HG02852 (cell line): Measurements from ENCODE around the gene UNCX.

Source experiments
- ATAC-seq: cut with Tn5 transposase; IDR thresholded peaks from one replicate; pipeline ENCODE4 v1.9.1; 2021; ENCODE audit warnings: mild to moderate bottlenecking, moderate library complexity; ENCODE audit not compliant: unreplicated experiment

The UNCX gene

DNA sequence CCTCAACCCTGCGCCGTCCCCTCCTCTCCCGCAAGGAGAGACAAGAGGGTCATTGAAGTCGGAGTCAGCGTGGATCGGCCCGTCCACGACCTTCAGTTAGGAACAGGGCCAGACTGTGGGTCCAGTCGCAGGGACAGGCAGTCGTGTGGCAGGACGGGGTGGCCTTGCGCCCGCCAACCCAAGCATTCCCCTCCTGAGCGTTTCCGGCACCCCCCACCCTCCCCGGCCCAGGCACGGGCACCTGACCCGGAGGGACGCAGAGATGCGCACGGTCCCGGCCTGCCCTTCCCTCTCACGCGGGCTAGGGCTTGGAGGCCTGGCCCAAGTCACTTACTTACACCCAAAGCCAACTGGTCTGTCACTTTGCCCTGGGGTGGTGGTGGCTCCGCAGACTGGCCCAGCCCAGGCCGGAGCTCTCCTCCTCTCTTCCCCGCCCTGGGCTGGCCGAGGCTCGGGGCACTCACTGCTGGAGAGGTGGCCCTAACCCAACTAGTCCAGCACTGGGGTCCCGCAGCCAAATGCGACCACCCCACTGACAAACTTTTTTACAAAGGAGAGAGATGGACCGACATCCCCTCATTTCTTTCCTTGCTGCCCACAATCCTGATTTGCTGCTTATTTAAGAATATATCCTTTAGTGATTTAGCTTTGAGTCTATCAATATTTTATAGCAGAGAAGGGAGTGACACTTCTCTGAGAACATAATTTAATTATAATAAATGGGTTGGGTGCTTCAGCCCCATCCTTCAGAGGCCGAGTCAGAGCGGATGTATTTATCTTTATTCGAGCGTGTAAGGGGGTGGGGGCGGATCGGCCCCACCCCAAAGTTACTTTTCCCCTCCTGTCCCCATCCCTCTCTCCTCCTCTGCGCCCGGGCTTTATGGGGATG, 1.2 kb upstream of the UNCX start:
- no peak for ATAC-seq

DNA sequence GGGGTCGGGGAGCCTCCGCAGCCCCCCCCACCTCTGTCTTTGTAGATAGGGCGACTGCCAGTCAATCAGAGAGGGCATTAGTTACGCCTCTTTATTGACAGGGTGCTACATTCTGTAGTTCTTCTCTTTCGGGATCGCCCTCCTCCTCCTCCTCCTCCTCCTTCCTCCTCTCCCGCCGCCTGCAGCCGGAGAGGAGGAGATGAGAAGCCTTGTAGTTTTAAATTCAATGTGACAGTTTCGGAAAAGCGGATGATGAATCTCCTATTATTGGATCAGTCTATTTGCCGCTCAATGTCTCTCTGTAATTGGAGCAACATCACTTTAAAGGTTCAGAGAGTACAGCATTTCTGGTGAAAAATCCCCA, 587 bp upstream of the UNCX start:
- no peak for ATAC-seq

DNA sequence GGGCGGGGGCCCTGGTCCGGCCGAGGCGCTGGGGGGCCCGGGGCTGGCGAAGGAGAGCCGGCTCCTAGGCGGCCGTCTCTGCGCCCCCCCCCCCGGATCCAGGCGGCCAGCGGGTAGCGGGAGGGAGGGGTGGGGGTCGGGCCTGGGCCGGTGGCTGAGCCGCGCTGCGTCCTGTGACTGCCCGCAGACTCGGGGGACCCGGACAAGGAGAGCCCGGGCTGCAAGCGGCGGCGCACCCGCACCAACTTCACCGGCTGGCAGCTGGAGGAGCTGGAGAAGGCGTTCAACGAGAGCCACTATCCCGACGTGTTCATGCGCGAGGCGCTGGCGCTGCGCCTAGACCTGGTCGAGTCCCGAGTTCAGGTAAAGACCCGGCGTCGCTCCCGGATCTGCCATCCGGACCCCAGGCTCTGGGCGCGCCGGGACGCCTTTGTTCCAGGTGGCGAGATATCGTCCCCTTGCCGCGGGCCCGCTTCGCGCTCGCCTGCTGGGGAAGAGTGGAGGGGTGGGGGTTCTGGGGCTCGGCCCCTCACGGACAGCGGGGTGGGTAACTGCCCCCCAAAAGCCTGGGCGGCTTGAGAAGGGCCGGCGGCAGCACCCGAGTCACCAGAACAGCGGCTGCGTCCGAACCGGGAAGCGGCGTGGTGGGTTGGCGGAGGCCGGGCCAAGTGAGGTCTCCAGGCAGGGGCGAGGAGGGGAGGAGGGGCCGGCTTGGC, 819 bp downstream of the UNCX start:
- no peak for ATAC-seq

DNA sequence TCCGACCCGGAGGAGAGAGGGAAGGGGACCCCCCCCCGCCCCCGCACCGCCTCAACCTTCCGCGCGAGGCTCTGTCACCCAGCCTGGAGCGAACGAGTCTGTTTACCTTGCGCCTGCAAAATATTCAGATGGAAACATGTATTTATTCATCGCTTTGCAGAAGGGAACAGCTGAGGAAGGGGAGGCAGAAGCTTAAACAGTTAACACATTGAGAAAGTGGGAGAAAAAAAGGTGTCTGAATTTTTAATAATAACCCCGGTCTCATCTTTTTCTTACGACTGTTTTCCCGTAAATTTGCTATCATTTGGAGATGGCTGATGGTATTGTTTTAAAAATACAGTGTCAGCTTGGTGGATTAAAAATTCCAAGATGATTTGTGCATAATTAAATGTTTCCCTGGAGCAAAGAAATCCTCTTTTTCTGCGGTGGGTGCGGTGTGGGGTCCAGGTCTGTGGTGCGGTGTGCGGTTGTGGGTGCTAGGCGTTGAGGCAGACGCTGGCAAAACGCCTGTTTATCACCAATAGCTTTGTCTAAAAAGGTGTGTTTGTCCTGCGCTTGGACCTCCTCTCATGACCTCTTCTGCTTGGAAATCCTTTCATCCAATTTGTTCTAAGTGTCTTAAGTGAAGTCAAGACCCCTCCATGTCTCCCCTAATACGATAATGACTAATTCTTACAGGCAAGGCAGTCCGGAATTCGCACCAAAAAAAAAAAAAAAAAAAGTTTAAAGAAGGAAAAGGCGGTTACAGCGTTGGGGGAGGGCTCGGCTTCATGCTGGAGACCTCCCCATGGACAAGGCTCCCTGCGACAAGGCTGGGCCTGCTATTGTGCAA, 1.6 kb downstream of the UNCX start:
- no peak for ATAC-seq

DNA sequence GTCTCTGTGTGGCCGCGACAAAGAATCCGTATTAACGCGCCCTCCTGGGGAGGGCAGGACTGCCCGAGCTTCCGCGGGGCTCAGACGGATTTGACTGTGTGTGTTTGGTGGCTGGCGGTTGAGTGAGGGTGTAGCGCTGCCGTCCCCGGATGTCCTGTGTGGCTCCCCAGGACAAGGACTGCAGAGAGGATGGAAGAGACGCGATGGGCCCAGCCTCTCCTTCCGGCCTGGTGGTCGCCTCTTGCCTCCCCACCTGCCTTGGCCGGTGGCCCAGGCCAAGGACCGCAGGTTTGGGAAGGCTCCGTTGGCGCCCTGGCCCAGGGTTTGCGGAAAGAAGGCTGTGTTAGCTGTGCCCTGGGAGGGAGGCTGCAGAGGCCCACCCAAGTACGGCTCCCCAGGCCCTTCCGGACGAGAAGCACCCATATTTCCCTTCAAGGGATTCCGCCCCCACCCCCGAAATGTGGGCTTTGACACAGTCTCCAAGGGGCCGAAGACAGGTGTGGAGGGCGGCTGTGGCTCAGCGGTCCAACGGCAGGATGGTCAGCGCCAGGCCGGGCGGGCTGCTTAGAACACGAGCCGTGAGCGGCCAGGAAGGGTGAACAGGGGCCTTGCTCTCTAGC, 2.3 kb downstream of the UNCX start:
- ATAC-seq, result no peak

DNA sequence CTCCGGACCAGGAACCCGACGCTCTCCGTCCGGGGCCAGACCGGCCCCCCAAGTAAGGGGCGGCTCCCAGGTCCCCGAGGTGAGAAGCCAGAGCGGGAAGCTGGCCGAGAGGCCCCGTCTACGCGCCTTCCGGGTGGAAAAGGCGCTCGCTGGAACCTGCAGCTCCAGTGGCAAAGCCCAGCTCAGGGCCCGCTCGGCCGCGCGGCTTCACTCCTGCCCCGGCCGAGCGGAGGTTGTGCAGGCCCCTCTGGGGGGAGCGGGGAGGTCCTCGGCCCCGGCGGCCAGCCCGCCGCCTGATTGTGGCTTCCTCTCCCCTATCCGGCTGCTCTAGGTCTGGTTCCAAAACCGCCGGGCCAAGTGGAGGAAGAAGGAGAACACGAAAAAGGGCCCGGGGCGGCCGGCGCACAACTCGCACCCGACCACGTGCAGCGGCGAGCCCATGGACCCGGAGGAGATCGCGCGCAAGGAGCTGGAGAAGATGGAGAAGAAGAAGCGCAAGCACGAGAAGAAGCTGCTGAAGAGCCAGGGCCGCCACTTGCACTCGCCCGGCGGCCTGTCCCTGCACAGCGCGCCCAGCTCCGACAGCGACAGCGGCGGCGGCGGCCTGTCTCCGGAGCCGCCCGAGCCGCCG, 2.9 kb downstream of the UNCX start:
- ATAC-seq, result no peak

DNA sequence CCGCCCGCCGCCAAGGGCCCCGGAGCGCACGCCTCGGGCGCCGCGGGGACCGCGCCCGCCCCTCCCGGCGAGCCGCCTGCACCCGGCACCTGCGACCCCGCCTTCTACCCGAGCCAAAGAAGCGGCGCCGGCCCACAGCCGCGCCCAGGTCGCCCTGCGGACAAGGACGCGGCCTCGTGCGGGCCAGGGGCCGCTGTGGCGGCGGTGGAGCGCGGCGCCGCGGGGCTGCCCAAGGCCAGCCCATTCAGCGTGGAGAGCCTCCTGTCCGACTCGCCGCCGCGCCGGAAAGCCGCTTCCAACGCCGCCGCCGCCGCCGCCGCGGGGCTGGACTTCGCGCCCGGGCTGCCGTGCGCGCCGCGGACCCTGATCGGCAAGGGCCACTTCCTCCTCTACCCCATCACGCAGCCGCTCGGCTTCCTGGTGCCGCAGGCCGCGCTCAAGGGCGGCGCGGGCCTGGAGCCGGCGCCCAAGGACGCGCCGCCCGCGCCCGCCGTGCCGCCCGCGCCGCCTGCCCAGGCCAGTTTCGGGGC, 3.5 kb downstream of the UNCX start:
- no peak for ATAC-seq

DNA sequence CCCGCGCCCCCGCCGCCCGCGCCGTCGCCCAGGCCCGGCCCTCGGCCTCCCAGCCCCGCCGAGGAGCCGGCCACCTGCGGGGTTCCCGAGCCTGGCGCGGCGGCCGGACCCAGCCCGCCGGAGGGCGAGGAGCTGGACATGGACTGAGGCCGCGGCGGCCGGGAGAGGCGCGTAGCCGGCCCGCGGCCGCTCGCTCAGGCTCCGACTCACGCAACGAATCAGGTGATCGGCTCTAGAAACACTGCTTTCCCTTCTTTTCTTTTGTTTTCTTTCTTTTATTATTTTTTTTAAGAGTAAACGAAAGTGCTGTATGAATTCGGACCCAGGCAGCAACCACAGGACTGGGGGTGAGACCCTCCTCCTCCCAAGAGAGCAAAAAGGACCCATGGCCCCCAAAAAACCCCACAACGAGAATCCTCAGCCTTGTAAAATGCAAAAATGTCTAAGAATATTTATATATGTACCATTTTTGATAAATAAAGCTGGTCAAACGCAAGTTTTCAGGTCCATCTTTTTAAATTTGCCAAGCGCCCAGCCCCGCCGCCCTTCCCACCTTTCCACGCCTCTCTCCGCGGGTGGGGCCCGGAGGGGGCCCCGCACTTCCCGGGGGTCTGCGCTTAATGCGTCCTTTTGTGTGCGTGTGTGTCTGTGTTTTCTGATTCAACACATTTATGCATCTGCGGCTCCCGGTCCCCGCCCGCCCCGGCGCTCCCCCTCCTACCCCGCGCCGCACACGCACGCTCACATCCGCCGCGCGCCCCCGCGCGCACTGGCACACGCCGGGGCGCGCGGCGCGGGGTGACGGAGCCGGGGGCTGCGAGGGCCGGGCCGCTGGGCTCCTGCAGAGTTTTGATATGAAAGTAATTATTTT, 4.4 kb downstream of the UNCX start:
- no peak for ATAC-seq

DNA sequence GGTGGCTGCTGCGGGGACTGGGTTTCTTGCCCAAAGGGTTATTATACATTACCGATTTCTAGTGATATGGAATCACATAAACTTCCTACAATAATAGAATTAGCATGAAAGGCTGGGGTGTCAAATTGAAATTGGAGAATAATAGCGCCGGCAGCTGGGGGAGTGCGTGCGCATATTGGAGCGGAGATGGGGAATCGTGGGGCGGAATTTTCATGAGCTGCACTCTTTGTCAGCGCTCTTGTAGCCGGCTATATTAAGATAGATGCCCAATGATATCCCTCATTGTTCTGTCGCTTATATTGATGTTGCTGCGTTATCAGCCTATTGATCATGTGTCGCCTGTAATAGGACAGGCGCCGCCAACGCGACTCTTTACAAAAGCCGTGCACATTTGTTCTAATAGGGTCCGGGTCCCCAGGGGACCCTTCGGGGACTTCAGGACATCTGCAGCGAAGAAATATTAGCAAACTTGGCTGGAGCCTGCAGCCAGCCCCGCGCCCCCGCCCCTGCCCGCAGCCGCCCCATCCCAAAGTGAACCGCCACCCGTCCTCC, 5.1 kb downstream of the UNCX start:
- no peak for ATAC-seq

DNA sequence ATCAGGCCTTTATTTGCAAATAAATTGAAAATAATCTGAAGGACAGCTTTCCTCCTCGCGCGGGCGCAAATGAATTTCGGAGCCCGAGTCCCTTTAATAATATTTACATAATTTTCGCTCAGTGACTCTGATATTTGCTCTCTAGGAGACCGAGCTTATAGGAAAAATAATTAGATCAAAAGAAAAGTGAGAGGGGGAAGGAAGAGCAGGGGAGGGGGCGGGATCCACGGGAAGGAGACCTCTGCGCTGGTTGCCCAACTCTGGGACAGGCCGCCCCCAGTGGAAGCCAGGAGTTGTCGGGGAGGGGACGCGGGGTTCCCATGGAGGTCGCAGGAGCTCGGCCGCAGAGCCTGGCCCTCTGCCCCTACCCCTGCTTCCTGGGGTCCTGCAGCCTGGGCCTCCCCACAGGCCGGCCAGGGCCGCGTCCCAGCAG, 5.8 kb downstream of the UNCX start:
- no peak for ATAC-seq

DNA sequence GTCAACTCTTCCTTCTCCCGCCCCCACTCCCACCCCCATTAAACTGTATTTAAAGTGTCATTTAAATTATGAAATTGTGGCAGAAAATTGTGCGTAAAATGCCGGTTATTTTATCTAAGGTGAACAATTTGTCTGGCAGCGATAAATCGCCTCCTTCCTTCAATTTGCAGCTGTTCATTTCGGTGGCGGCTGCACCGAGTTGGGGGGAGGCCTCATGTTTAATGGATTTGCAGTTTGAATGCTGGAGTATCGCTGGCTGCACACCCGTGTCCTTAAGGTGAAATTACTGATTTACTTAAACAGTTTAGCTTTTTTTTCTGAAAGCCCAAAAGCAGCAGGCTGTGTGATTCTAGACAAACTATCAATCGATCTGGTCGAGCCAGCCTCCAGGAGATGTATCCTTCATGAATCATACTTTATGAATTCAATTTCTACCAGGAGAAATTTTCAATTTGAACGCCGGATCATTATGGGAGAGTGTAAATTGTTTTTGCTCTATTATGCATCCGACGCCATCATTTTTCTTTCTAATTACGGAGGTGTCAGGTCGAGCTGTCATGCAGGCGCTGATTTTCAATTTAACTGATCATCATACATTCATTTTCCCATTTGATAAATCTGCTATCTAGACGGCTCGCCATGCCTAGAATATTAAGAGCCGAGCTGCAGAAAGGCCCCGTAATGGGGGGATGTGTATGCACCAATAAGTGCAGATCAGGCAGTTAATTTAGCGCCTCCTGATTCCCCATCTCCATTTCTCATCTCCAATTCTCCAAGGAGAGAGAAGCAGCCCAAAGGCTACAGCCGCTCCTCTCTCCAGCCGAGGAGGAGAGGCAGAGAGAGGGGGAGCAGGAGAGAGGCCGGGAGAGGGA, 6.5 kb downstream of the UNCX start:
- no peak for ATAC-seq

DNA sequence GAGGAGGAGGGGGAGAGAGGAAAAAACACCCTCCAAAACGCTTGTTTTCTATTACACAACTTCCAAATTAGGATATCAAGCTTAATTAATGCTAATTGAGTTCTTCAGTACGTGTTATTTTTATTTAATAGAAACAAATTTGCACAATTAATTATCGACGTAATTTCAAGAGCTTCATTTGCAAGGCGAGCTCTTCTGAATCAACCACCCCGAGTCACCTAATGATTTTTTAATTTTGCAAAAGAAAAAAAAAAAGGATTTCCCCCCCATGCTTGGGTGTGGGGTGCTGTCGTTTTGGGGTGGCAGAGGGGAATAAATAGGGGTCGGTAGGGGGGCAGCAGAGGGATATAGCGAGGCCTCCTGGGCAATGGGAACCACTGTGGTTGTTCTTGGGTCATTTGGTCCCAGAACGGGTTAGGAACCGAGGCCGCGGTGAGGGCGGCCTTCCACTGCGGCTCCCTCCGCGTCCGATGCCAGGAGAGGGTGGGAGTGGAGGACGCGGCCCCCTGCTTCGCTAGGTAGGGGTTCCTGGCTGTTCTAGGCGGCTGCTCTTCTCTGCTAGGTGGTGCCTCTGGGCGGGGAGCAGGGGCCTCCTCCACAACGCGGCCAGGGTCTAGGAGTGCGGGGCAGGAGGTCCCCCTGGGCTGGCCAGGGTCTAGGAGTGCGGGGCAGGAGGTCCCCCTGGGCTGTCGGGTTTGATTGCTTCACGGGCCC, 7.3 kb downstream of the UNCX start:
- no peak for ATAC-seq

DNA sequence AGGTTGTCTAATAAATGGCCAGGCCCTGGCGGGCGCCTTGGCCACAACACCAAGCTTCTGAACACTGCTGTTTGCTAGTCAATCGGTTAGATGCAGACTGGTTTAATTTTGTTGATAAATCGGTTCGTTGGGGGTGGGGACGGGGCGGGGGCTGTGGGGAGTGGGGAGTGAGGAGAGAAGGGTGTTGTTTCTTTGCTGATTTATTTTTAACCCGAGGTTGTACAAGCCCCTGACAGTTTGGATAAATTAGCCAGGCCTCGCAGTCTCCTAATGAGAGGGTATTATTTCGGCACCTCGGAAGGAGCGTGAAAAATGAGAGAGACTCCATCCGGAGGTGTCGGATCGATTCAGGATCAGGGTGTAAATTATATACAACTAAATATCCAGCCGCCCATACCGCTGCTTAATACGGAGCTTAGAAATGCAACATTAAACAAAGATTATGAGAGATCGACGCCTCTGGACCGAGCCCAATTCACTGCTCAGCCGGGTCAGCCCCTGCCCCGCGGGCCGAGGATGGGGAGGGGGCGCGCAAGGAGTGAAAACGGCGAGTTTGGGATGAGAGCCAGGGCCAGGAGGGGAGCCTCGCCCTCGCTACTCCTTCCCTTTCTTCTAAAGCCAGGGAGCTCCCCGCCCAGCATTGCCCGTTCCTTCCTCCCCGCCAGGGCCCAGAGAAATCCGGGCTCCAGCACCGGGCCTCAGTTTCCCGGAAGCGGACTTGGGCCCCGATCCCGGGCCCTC, 8.0 kb downstream of the UNCX start:
- ATAC-seq, result no peak

DNA sequence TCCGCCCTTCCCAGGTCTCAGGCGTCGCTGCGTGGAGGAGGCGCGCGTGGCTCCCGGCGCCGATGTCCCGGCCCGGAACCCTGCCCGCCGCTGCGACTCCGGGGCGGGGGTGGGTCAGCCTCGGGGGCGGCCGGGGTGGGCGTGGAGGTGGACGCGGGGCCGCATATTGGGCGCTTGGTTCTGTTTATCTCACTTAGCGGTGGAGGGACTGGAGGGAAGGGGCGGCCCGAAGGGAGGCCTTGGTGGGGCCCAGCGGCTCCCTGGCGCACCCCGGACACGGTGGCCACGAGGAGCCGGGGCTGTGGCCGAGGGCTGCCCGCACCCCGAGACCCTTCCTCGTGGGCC, 8.6 kb downstream of the UNCX start:
- ATAC-seq, result no peak

DNA sequence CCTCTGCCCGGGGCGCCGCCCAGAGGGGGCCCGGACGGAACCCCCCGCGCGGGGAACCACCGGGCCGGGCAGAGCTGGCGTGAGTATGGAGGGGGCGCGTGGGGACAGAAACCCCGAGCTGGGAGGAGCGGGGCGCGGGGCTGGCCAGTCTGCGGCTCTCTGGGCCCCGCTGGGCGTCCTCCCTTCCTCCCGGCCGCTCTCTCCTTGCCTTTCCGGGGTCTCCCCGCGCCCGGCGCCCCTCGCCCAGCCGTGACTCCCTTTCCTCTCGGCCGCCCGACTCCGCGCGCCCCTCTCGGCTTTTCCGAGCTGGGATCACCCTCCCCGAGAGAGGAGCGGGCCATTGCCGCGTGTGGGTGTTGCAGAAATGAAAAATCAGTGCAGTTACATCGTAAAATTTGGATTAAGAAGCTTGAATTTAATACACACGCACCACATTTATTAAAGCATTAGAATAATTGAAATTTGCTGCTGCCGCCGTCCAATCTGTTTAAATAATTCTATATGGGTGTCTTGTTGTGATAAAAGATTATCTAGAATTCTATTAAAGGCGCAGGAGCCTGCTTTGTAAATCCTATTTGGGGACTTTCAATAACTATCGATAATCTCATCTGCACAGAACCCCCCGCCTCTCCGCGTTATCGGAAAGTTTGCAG, 9.1 kb downstream of the UNCX start:
- no peak for ATAC-seq

DNA sequence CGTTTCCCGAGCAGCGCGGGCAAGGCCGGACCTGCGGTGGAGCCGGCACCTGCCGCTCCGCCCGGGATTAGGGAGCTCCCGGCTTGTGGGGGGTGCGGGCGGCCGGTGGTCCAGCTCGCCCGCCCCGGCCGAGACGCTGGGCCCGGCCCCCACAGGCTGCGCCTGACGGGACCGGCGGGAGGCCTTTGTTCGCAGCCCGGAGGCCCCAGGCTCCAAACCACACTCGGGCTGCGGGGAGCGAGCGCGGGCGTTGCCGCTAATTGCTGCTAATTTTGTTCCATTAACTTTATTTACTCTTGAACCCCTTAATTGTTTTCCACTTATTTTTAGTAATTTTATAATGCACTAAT, 9.6 kb downstream of the UNCX start:
- ATAC-seq, result no peak
